GM18526 (cell line): Measurements from ENCODE around the gene MCC.

Source experiments
- POLR2A ChIP-seq: IDR thresholded peaks from 3 replicates; pipeline ENCODE4 v1.6.1; 2011; ENCODE audit not compliant: insufficient read length; ENCODE audit errors: extremely low read depth

Gene MCC

GRCh38 chr5:113333411-113333810 is 154.8 kb downstream of the MCC start:
- TF ChIP-seq POLR2A: no peak

- no peak for TF ChIP-seq POLR2A
These were observed 157.1 kb downstream of the MCC start for GRCh38 chr5:113331209-113331551.

GRCh38 chr5:113330533-113331208 is 157.6 kb downstream of the MCC start:
- no peak for TF ChIP-seq POLR2A

GRCh38 chr5:113329981-113330380 is 158.3 kb downstream of the MCC start:
- no peak for TF ChIP-seq POLR2A

GRCh38 chr5:113325054-113325453 is 163.2 kb downstream of the MCC start:
- TF ChIP-seq POLR2A: no peak

GRCh38 chr5:113321276-113321675 is 167.0 kb downstream of the MCC start:
- TF ChIP-seq POLR2A: no peak

GRCh38 chr5:113320273-113320780 is 167.9 kb downstream of the MCC start:
- no peak for TF ChIP-seq POLR2A

GRCh38 chr5:113319256-113320053 is 168.8 kb downstream of the MCC start:
- TF ChIP-seq POLR2A: no peak

- no peak for TF ChIP-seq POLR2A
These were observed 170.6 kb downstream of the MCC start for GRCh38 chr5:113317636-113318035.

- no peak for TF ChIP-seq POLR2A
These were observed 177.0 kb downstream of the MCC start for GRCh38 chr5:113311301-113311700.

- no peak for TF ChIP-seq POLR2A
These were observed 186.1 kb downstream of the MCC start for GRCh38 chr5:113302120-113302519.

- TF ChIP-seq POLR2A: no peak
These were observed 188.7 kb downstream of the MCC start for GRCh38 chr5:113299591-113299990.

GRCh38 chr5:113296676-113297075 is 191.6 kb downstream of the MCC start:
- no peak for TF ChIP-seq POLR2A

- TF ChIP-seq POLR2A: no peak
These were observed 193.1 kb downstream of the MCC start for GRCh38 chr5:113295111-113295539.

- TF ChIP-seq POLR2A: peak; percentile 62
These were observed 193.7 kb downstream of the MCC start for GRCh38 chr5:113294311-113295110.

GRCh38 chr5:113293975-113294310 is 194.3 kb downstream of the MCC start:
- no peak for TF ChIP-seq POLR2A
